Measurements from ENCODE around the gene SERPINB8. TPM values are rescaled to one million over a fixed set of nuclear protein-coding genes. Genes with fewer than 3 reads are reported as not detected.
"Not testable (repeated sequence)": the region's sequence is repeated elsewhere in the genome, so short reads cannot be mapped to it uniquely, and the experiment has no call there.

The SERPINB8 gene
- total RNA-seq, result 10 to 100 TPM in 1 of 2 donors, 1 to 10 TPM in 1; 7.8 to 23.0 TPM

- Mint-ChIP-seq H3K9me3 (no peaks in the 10 kb centered on the region), H3K27ac (peak within 1 kb of the TSS; percentile 96 to 99), H3K36me3 (peaks cover 15 to 28% of the 10 kb centered on the region in 2 donors)
- DNase-seq (ENCODE audit: low spot score in 2 of 2), result peak; percentile 75 to 81
- peak; percentile 93 to 95 for ATAC-seq
Measured at GRCh38 chr18:63969942-63970808, at the start of gene SERPINB8. Gene SERPINB8, plus strand, starts transcription at chr18:63970081. Its CDS starts 8,228 bp downstream, at chr18:63978309.

- no peaks in the 10 kb centered on the region for H3K36me3 Mint-ChIP-seq
- H3K9me3 Mint-ChIP-seq, result no peaks in the 10 kb centered on the region
- no peak for DNase-seq (ENCODE audit: low spot score in 2 of 2)
- no peak overlapping the region for H3K27ac Mint-ChIP-seq
- no peak for ATAC-seq
Measured at GRCh38 chr18:63922049-63922448, 47.8 kb upstream of the SERPINB8 start.

- ATAC-seq (no peak), DNase-seq (ENCODE audit: low spot score in 2 of 2) (no peak)
- Mint-ChIP-seq H3K27ac (no peak overlapping the region), H3K36me3 (no peaks in the 10 kb centered on the region), H3K9me3 (no peaks in the 10 kb centered on the region)
Measured at GRCh38 chr18:63924551-63924950, 45.3 kb upstream of the SERPINB8 start.

- no peaks in the 10 kb centered on the region for H3K36me3 Mint-ChIP-seq
- no peaks in the 10 kb centered on the region for H3K9me3 Mint-ChIP-seq
- no peak overlapping the region for H3K27ac Mint-ChIP-seq
- no peak for ATAC-seq
- no peak for DNase-seq (ENCODE audit: low spot score in 2 of 2)
Measured at GRCh38 chr18:63928331-63928730, 41.5 kb upstream of the SERPINB8 start.

GRCh38 chr18:63929369-63929768, 40.5 kb upstream of the SERPINB8 start:
- not testable (repeated sequence) for DNase-seq (ENCODE audit: low spot score in 2 of 2); H3K9me3 Mint-ChIP-seq; H3K36me3 Mint-ChIP-seq; ATAC-seq; H3K27ac Mint-ChIP-seq

GRCh38 chr18:63930773-63931354, 39.0 kb upstream of the SERPINB8 start:
- ATAC-seq (no peak), DNase-seq (ENCODE audit: low spot score in 2 of 2) (no peak)
- H3K27ac Mint-ChIP-seq, result no peak overlapping the region
- no peaks in the 10 kb centered on the region for H3K9me3 Mint-ChIP-seq
- no peaks in the 10 kb centered on the region for H3K36me3 Mint-ChIP-seq

GRCh38 chr18:63936156-63936931, 33.5 kb upstream of the SERPINB8 start:
- Mint-ChIP-seq H3K9me3 (no peaks in the 10 kb centered on the region), H3K27ac (no peak overlapping the region)

GRCh38 chr18:63936932-63937393, 32.9 kb upstream of the SERPINB8 start:
- Mint-ChIP-seq H3K36me3 (no peaks in the 10 kb centered on the region), H3K9me3 (no peaks in the 10 kb centered on the region), H3K27ac (no peak overlapping the region)
- ATAC-seq (no peak), DNase-seq (ENCODE audit: low spot score in 2 of 2) (no peak)

More at GRCh38 chr18:63936156-63936931, 33.5 kb upstream of the SERPINB8 start:
- peak; percentile 56 to 60 for DNase-seq (ENCODE audit: low spot score in 2 of 2)
- peak; percentile 83 to 92 for ATAC-seq
- H3K36me3 Mint-ChIP-seq, result no peaks in the 10 kb centered on the region

GRCh38 chr18:63940008-63940407, 29.9 kb upstream of the SERPINB8 start:
- Mint-ChIP-seq H3K9me3 (no peaks in the 10 kb centered on the region), H3K36me3 (peaks cover 0 to 6% of the 10 kb centered on the region in 2 donors), H3K27ac (no peak overlapping the region)
- ATAC-seq (no peak), DNase-seq (ENCODE audit: low spot score in 2 of 2) (no peak)

- ATAC-seq; H3K9me3 Mint-ChIP-seq; DNase-seq (ENCODE audit: low spot score in 2 of 2); H3K36me3 Mint-ChIP-seq; H3K27ac Mint-ChIP-seq: not testable (repeated sequence)
Measured at GRCh38 chr18:63940543-63941050, 29.3 kb upstream of the SERPINB8 start.

GRCh38 chr18:63947051-63947790, 22.7 kb upstream of the SERPINB8 start:
- DNase-seq (ENCODE audit: low spot score in 2 of 2) (no peak), ATAC-seq (no peak)
- Mint-ChIP-seq H3K27ac (peak overlapping the region in 1 of 2 donors; percentile 63), H3K36me3 (peaks cover 6 to 11% of the 10 kb centered on the region in 2 donors), H3K9me3 (peaks cover 5 to 6% of the 10 kb centered on the region in 2 donors)

- DNase-seq (ENCODE audit: low spot score in 2 of 2), result peak; percentile 64 to 69
- Mint-ChIP-seq H3K9me3 (peaks cover 5 to 6% of the 10 kb centered on the region in 2 donors), H3K27ac (peak within 1 kb of the TSS; percentile 77 to 88), H3K36me3 (peaks cover 0 to 17% of the 10 kb centered on the region in 2 donors)
- ATAC-seq, result peak; percentile 70 to 92
Measured at GRCh38 chr18:63949068-63949737, 20.7 kb upstream of the SERPINB8 start, which contains the start of gene HMSD. Gene HMSD, plus strand, starts transcription at chr18:63949301. Its CDS starts 4,155 bp downstream, at chr18:63953456.

GRCh38 chr18:63951302-63951705, 18.6 kb upstream of the SERPINB8 start:
- DNase-seq (ENCODE audit: low spot score in 2 of 2), result peak in 1 of 2 donors; percentile 33
- Mint-ChIP-seq H3K27ac (peak overlapping the region in 1 of 2 donors; percentile 79), H3K36me3 (peaks cover 0 to 32% of the 10 kb centered on the region in 2 donors), H3K9me3 (peaks cover 5 to 6% of the 10 kb centered on the region in 2 donors)
- peak; percentile 69 to 74 for ATAC-seq

- DNase-seq (ENCODE audit: low spot score in 2 of 2), result no peak
- peaks cover 5 to 6% of the 10 kb centered on the region in 2 donors for H3K9me3 Mint-ChIP-seq
- H3K27ac Mint-ChIP-seq, result no peak overlapping the region
- H3K36me3 Mint-ChIP-seq, result peaks cover 0 to 32% of the 10 kb centered on the region in 2 donors
- ATAC-seq, result no peak
Measured at GRCh38 chr18:63953811-63954210, 16.1 kb upstream of the SERPINB8 start.

- no peak overlapping the region for H3K27ac Mint-ChIP-seq
- no peaks in the 10 kb centered on the region for H3K9me3 Mint-ChIP-seq
- ATAC-seq (peak in 1 of 2 donors; percentile 33), DNase-seq (ENCODE audit: low spot score in 2 of 2) (no peak)
- peaks cover 0 to 30% of the 10 kb centered on the region in 2 donors for H3K36me3 Mint-ChIP-seq
Measured at GRCh38 chr18:63956755-63957154, 13.1 kb upstream of the SERPINB8 start.
